Stimulated activated naive CD8-positive, alpha-beta T cell treated with anti-CD3 and anti-CD28 coated beads, Interleukin-15, Interleukin-2, amounts not matched to agents 100 ng/mL and 50 ng/mL, for 24 hours (primary cell): ENCODE data around the gene LRRC32.

ENCODE experiments used
- H3K27ac Mint-ChIP-seq: one replicate; pipeline ENCODE4 v1.8.0; 2021; ENCODE audit warnings: mild to moderate bottlenecking, mixed read lengths
- H3K27me3 Mint-ChIP-seq: one replicate; pipeline ENCODE4 v1.8.0; 2021; ENCODE audit warnings: mixed read lengths
- H3K36me3 Mint-ChIP-seq: one replicate; pipeline ENCODE4 v1.8.0; 2021; ENCODE audit warnings: low read depth, mixed read lengths
- H3K4me1 Mint-ChIP-seq: one replicate; pipeline ENCODE4 v1.8.0; 2021; ENCODE audit warnings: low read depth, mixed read lengths
- H3K4me3 Mint-ChIP-seq: one replicate; pipeline ENCODE4 v1.8.0; 2021; ENCODE audit warnings: mild to moderate bottlenecking, mixed read lengths
- H3K9me3 Mint-ChIP-seq: one replicate; pipeline ENCODE4 v1.8.0; 2021; ENCODE audit warnings: mixed read lengths

LRRC32 gene

DNA sequence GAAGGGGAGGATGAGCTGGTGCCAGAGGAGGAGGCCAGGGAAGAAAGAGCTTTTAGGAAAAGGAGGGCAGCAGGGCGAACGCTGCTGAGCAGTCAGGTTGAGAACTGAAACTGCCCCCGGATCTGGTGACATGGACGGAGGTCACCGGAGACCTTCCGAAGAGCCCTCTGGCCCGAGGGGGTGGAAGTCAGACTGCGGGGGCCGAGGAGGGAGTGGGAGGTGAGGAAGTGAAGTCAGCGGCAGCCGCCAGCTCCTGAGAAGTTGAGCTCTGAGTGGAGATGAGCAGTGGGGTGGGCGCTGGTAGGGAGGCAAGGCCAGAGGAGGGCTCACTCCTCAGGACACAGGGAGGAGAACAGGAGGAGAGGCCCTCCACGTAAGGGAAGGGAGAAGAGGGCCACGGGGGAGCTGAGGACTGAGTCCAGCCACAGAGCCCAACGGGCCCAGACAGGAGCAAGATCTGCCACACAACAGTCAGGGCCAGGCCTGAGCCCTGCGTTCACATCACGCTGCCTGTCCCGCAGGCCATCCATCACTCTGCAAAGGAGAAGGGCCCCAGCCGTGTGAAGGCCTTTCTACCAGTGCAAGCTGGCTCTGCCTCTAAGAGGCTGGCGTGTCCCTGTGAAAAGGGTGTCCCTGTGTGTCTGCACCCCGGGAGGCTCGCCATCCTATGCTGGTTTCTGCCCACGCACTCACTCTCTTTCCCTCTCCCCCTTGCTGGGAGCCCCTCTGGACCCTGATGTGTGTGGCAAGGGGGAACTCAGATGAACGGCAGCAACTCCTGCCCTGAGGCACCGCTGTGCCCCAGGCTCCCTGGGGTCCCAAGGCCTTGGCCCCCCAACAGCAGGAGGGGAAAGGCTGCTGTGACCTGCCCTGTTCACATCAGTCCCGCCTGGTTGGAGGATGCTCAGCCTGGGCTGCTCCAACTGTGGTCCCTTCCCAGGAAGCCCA, 19.0 kb upstream of the LRRC32 start:
- H3K36me3 Mint-ChIP-seq = no peaks in the 10 kb centered on the region
- H3K27ac Mint-ChIP-seq = no peak overlapping the region
- H3K9me3 Mint-ChIP-seq = no peaks in the 10 kb centered on the region
- no peak overlapping the region for H3K4me3 Mint-ChIP-seq
- no peaks in the 10 kb centered on the region for H3K27me3 Mint-ChIP-seq
- H3K4me1 Mint-ChIP-seq = peaks cover 18% of the 10 kb centered on the region

DNA sequence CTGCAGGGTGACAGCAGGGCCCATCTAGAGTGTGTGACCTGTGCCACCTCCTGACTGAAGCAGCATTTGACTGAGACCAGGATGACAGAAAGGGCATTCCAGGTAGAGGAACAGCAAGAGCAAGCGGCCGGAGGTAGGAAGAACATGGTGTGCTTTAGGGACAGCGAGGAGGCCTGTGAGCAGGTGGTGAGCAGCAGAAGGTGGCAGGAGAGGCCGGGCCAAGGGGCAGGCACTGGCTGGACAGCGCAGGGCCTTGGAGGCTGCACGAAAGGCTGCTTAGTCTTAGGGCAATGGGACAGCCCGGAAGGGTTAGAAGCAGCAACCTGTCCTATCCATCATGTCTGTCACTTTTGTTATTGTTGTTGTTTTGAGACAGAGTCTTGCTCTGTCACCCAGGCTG, 17.6 kb upstream of the LRRC32 start:
- H3K4me3 Mint-ChIP-seq = no peak overlapping the region
- H3K27ac Mint-ChIP-seq = no peak overlapping the region
- H3K4me1 Mint-ChIP-seq = peaks cover 18% of the 10 kb centered on the region
- no peaks in the 10 kb centered on the region for H3K27me3 Mint-ChIP-seq
- no peaks in the 10 kb centered on the region for H3K36me3 Mint-ChIP-seq
- H3K9me3 Mint-ChIP-seq = no peaks in the 10 kb centered on the region

- H3K27me3 Mint-ChIP-seq = peaks cover 2% of the 10 kb centered on the region
- H3K9me3 Mint-ChIP-seq = no peaks in the 10 kb centered on the region
- peak overlapping the region; percentile 86 for H3K27ac Mint-ChIP-seq
- H3K4me1 Mint-ChIP-seq = peaks cover 18% of the 10 kb centered on the region
- peak overlapping the region; percentile 53 for H3K4me3 Mint-ChIP-seq
- H3K36me3 Mint-ChIP-seq = no peaks in the 10 kb centered on the region
Observed at GRCh38 chr11:76686261-76687079, 15.9 kb upstream of the LRRC32 start.

DNA sequence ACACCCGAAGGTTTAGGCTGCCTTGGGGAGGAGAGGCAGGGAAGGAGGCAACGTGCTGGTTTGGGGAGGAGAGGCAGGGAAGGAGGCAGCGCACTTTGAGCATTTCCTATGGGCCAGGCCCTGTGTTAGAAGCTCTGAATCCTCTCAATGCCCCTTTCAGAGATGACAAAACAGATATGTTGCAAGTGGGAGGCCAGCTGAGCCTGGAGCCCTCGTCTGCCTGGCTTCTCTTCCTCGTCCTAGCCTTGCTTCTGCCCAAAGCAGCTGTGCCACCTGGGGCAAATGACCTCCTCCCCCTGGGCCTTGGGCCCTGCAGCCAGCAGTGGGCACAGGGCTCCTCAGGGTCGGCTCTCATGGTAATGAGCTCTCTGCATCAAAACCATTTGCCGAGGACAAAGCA, 15.3 kb upstream of the LRRC32 start:
- H3K27me3 Mint-ChIP-seq = peaks cover 6% of the 10 kb centered on the region
- peaks cover 18% of the 10 kb centered on the region for H3K4me1 Mint-ChIP-seq
- H3K9me3 Mint-ChIP-seq = no peaks in the 10 kb centered on the region
- no peaks in the 10 kb centered on the region for H3K36me3 Mint-ChIP-seq
- peak overlapping the region; percentile 53 for H3K4me3 Mint-ChIP-seq
- H3K27ac Mint-ChIP-seq = peak overlapping the region; percentile 86

DNA sequence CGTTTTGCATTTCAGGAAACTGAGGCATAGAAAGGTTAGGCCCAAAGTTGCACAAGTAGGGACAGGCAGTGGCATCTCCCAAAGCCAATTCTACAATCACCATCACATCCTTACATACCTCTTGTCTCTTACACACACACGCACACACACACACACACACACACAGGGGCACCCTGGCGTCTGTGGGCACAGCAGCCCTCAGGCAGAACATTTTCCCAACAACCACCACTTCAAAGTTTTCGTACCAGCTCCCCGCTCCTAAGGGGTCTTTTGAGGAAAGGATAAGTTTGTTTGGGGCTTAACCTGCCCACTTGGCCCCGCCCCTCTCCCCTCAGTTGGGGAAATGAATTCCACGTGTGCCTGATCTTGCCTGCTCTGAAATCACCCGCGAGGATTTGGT, 14.7 kb upstream of the LRRC32 start:
- no peaks in the 10 kb centered on the region for H3K9me3 Mint-ChIP-seq
- no peaks in the 10 kb centered on the region for H3K36me3 Mint-ChIP-seq
- no peak overlapping the region for H3K27ac Mint-ChIP-seq
- H3K4me3 Mint-ChIP-seq = no peak overlapping the region
- peaks cover 22% of the 10 kb centered on the region for H3K4me1 Mint-ChIP-seq
- H3K27me3 Mint-ChIP-seq = peaks cover 6% of the 10 kb centered on the region

DNA sequence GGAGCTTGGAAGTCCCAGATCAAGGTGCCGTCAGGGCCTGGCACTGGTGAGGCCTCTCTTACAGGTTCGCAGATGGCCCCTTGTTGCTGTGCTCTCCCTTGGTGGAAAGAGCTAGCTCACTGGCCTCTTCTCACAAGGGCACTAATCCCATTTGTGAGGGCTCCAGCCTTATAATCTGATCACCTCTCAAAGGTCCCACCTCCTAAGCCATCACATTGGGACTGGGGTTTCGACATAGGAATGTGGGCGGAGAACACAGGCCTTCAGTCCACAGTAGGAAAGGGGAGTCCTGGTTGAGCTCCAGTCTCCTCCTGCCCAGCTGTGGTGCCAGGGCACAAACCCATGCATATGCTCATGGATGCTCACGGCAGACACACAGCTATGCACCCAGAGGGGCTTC, 14.0 kb upstream of the LRRC32 start:
- H3K4me3 Mint-ChIP-seq = no peak overlapping the region
- peaks cover 28% of the 10 kb centered on the region for H3K4me1 Mint-ChIP-seq
- H3K27ac Mint-ChIP-seq = no peak overlapping the region
- H3K36me3 Mint-ChIP-seq = no peaks in the 10 kb centered on the region
- no peaks in the 10 kb centered on the region for H3K9me3 Mint-ChIP-seq
- H3K27me3 Mint-ChIP-seq = peaks cover 6% of the 10 kb centered on the region

- Mint-ChIP-seq H3K4me3 (no peak overlapping the region), H3K36me3 (no peaks in the 10 kb centered on the region), H3K27me3 (peaks cover 6% of the 10 kb centered on the region), H3K27ac (no peak overlapping the region), H3K9me3 (no peaks in the 10 kb centered on the region), H3K4me1 (peaks cover 38% of the 10 kb centered on the region)
Observed at GRCh38 chr11:76683161-76684095, 12.9 kb upstream of the LRRC32 start.

GRCh38 chr11:76682684-76683083, 12.1 kb upstream of the LRRC32 start:
- Mint-ChIP-seq H3K4me3 (no peak overlapping the region), H3K27me3 (peaks cover 12% of the 10 kb centered on the region), H3K4me1 (peaks cover 45% of the 10 kb centered on the region), H3K9me3 (no peaks in the 10 kb centered on the region), H3K27ac (no peak overlapping the region), H3K36me3 (no peaks in the 10 kb centered on the region)

GRCh38 chr11:76682106-76682505, 11.6 kb upstream of the LRRC32 start:
- Mint-ChIP-seq H3K9me3 (no peaks in the 10 kb centered on the region), H3K36me3 (no peaks in the 10 kb centered on the region), H3K4me1 (peaks cover 43% of the 10 kb centered on the region), H3K27ac (peak overlapping the region; percentile 2), H3K27me3 (peaks cover 12% of the 10 kb centered on the region), H3K4me3 (no peak overlapping the region)

DNA sequence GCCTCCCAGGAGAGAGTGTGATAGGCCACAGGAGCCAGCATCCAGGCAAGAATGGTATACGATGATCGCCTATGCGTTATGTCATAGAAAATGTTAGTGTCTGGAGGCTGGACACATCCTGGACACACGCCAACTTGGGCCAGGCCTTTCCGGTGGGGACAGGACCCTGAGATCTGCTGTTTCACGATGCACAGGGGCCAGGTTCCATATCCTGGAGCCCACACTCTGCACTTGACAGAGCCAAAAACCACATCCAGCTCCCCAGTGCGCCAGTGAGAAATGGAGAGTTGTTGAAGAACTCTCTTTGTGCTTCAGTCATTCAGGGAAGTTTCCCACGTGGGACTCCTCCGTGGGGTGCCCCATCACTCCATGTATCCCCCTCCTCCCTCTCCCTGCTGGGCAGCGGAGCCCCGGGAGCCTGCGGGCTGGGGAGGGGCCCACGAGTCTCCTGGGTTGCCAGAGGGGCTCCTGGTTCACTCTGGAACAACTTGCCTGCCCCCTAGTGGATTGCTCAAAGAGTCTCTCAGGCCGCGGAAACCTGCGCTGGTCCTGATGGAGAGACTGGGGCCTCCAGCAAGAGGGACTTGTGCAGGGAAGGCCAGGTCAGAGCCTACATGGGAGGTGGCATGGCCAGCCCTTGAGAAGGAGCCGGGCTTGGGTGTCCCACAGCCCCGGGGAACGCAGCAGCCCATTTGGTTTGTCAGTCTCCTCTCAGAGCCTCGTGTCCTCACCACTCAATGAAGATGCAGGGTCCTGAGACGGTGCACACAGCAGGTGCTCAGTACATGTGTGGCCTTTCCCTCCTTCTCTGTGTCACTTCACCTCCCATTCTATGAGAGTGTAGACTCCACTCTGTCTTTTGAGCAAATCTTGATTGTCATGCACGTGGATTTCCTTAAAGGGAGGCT, 10.2 kb upstream of the LRRC32 start:
- Mint-ChIP-seq H3K27me3 (peaks cover 12% of the 10 kb centered on the region), H3K4me3 (no peak overlapping the region), H3K4me1 (peaks cover 41% of the 10 kb centered on the region), H3K27ac (no peak overlapping the region), H3K36me3 (no peaks in the 10 kb centered on the region), H3K9me3 (no peaks in the 10 kb centered on the region)

DNA sequence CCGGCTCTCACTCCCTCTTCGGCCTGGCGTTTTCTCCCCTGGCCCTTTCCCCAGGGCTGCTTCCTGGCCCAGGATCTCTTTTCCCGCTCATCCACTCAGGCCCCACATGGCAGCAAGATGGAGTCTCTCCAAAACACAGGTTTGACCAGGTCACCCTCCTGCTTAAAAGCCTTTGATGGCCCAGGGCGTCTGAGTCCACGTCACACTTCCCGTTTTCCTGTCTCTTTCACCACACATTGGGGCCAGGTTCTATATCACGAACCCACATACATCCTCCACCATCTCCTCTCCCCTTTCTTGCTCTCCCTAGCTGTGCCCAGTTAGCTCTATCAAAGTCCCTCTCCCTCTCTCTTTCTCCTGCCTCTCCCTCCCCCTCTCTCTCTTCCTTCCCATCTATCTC, 7.8 kb upstream of the LRRC32 start:
- Mint-ChIP-seq H3K36me3 (no peaks in the 10 kb centered on the region), H3K4me3 (no peak overlapping the region), H3K27ac (peak overlapping the region; percentile 46), H3K9me3 (no peaks in the 10 kb centered on the region), H3K27me3 (peaks cover 12% of the 10 kb centered on the region), H3K4me1 (peaks cover 63% of the 10 kb centered on the region)

DNA sequence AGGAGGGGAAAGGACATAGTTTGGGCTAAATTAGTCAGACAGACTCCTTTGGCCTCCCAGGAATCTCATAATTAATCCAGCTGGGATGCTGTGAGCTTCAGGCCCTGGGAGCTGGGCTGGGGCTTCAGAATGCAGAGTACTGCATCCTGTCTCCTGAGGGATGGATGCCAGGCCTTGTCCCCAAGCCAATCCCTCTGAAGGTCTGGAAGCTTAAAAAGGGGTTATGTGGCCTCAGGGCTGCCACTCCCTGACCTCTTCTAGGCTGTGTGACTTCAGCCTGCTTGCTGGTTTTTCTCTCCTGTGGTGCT, 6.9 kb upstream of the LRRC32 start:
- H3K27me3 Mint-ChIP-seq = peaks cover 12% of the 10 kb centered on the region
- no peaks in the 10 kb centered on the region for H3K36me3 Mint-ChIP-seq
- H3K27ac Mint-ChIP-seq = no peak overlapping the region
- no peaks in the 10 kb centered on the region for H3K9me3 Mint-ChIP-seq
- H3K4me1 Mint-ChIP-seq = peaks cover 71% of the 10 kb centered on the region
- no peak overlapping the region for H3K4me3 Mint-ChIP-seq

DNA sequence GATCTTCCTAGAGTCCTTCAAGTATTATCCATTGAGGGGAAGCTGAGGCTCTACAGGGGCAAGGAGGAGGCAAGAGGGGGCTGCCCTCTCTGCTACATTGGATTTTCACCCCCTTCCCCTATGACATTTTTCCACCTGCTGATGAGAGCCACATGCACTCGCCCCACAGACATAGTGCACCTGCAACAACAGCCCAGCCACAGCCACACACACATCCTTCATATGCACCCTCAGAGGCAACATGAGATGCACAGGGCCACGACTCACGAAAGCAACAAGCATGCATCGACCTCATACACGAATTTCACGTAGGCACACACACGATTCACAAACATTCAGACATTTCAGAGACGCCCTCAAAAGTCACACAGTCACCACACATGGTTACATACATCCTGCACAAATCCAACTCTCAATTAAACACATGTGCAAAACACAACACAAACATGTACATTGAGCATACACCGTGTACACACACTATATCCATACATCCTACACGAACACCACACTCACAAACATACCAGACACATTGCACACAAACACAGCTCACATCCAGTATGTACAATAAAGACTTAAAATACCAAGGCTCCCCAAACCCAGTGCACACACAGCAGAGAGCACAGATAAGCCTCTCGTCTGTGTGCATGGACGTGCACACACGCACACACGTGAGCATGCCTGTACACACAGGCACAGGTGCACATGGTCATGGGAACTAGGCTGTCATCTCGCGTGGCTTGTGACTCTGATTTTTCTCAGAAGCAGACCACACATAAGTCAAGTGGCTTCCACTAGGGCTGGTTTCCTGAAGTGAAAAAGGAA, 6.3 kb upstream of the LRRC32 start:
- no peak overlapping the region for H3K27ac Mint-ChIP-seq
- H3K9me3 Mint-ChIP-seq = no peaks in the 10 kb centered on the region
- H3K27me3 Mint-ChIP-seq = peaks cover 12% of the 10 kb centered on the region
- peaks cover 76% of the 10 kb centered on the region for H3K4me1 Mint-ChIP-seq
- H3K36me3 Mint-ChIP-seq = no peaks in the 10 kb centered on the region
- H3K4me3 Mint-ChIP-seq = no peak overlapping the region
